GM19452 (cell line): ENCODE data around the gene R3HDM1.
"Not testable (repeated sequence)": the region's sequence is repeated elsewhere in the genome, so short reads cannot be mapped to it uniquely, and the experiment has no call there.

Experiments
- ATAC-seq: cut with Tn5 transposase; IDR thresholded peaks from one replicate; pipeline ENCODE4 v1.9.1; 2021; ENCODE audit not compliant: unreplicated experiment

The R3HDM1 gene

DNA sequence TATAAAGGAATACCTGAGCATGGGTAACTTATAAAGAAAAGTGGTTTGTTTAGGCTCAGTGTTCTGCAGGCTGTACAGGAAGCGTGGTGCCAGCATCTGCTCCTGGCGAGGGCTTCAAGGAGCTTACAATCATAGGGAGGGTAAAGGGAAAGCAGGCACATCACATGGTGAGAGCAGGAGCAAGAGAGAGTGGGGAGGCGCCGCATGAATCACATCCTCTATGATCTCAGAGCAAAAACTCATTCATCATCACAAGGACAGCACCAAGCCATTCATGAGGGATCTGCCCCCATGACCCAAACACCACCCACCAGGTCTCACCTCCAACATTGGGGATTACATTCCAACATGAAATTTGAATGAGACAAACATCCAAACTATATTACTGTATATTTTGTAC is 32.5 kb downstream of the R3HDM1 start:
- ATAC-seq, result no peak

DNA sequence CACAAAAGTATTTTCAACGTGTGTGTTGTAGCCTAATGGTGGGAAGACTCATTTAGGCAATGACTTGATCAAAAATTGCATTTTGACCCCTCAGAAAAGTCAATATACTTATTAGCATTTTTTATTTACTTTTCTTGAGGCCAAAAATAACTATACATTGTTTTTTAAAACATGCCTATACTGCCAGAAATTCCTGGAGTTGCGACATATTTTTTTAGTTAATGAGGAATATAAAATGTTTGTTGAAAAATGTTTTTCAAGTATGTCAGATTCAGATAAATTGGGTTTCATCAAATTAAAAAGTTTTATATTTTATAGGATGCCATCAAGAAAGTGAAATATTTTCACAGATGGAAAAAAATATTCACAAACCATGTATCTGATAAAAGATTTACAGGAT is 39.6 kb downstream of the R3HDM1 start:
- no peak for ATAC-seq

DNA sequence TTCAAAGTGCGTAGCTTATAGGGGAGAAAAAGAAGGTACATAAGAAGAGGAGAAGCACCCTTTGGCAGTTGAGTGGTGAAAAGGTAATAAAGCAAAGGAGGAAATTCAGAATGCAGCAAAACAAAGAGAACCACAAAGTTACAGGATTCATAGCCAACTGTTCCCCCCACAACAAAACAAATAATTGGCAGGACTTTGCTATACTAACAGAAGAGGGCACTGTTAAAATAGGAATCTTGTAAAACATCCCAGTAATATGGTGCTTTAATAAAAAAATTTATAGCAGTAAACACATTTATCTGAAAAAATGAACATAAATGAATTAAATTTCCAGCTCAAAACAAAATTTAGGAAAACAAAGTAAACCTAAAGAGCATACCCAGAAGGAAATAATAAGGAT is 42.3 kb downstream of the R3HDM1 start:
- ATAC-seq, result no peak

DNA sequence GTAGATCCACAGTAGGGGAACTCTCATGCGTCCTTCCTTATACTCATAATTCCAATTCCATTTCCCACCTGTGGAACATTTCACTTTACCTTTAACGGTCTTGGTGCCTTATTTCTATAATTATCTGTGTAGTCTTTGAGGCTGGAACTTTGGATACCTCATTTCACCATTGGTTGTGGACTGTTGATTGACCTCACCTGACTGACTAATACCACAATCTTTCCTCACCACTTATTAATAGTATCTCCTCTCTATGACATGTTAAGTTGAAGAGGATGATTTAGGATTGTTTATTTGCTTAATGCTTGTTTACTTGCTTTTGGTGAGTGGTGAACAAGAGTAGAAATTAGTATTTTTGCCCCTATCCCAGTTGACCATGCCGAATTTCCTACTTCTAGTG is 50.0 kb downstream of the R3HDM1 start:
- no peak for ATAC-seq

- no peak for ATAC-seq
Observed at GRCh38 chr2:135582383-135582782, 51.1 kb downstream of the R3HDM1 start.

GRCh38 chr2:135585586-135585985 is 54.3 kb downstream of the R3HDM1 start:
- ATAC-seq, result no peak

- ATAC-seq, result no peak
Observed at GRCh38 chr2:135586148-135586547, 54.9 kb downstream of the R3HDM1 start.

GRCh38 chr2:135587958-135588357 is 56.7 kb downstream of the R3HDM1 start:
- ATAC-seq, result no peak

DNA sequence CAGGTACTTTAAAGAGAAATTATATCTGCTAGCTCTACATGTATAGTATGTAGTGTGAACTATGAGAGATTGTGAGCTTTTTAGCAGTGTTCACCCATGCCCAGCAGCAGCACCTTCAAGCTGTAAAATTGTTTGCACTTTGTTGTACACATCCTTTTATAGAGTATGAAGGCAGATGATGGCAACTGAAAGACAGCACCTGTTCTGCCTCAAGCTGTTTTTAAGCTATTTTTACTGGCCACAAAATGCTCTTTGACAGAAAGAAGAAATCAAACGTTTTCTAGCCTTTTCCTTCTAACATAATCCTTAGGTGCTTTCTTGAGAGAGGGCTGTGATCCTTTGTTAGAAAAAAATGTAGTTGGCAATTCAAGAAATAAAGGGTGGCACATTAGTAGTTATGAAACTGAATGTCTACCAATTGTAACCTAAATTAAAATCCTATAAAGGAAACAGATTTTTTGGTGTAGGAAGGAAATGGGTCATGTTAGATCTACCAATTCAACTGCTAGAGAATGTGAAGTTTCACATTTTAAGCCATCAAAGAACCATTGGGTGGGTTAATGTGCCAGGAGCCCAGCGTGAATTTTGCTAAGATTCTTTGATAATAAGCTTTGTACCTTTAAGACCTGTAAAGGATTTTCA is 59.5 kb downstream of the R3HDM1 start:
- ATAC-seq, result no peak

- ATAC-seq, result no peak
Observed at GRCh38 chr2:135600915-135601314, 69.6 kb downstream of the R3HDM1 start.

DNA sequence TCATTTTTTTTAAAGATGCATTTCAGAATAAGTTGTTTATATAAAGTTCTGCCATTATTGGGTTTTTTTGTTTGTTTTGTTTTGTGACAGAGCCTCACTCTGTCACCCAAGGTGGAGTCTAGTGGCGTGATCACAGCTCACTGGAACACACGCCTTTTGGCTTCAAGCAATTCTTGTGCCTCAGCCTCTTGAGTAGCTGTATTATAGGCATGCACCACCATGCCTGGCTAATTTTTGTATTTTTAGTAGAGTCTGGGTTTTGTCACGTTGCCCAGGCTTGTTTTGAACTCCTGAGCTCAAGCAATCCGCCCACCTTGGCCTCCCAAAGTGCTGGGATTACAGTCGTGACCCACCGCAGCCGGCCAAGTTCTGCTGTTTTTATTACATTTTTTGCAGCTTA is 72.3 kb downstream of the R3HDM1 start:
- ATAC-seq, result no peak

DNA sequence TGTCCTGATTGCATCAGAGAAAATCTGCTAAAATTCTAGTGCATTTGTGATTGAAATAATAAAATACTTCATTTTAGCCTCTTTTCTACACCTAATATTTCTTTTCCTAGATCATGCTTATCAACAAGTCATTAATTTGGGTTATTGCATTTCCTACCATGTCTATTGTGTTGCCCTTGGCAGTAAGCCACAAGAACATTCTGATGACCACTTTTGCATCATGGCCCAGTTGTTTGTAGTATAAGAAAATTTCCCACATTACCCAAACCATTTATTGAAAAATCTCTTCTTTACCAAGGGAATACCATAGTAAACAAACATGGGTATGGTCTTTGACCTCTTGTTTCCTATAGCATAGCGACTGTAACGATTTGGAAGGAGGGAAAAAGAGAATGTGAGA is 76.3 kb downstream of the R3HDM1 start:
- no peak for ATAC-seq

GRCh38 chr2:135612319-135612718 is 81.0 kb downstream of the R3HDM1 start:
- ATAC-seq, result no peak

GRCh38 chr2:135615404-135615803 is 84.1 kb downstream of the R3HDM1 start:
- ATAC-seq, result no peak

GRCh38 chr2:135617501-135618015 is 86.3 kb downstream of the R3HDM1 start:
- no peak for ATAC-seq

DNA sequence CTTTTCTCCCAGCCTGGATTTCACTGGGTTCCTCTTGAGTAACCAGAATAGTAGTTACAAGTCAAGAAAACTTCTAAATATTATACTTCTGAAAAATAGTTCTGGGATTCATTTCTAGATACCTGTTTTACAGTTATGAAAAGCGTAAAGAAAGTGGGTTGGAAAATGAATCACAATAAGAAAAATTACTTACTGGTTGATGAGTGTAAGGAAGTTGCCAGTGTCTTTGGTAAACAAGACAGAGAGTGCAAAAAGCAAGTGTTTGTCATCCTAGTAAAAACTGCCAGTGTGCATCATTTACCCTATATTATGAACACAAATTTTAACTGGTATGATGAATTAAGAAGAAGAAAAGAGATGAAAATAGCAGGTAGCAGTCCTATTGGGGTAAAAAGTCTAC is 88.9 kb downstream of the R3HDM1 start:
- ATAC-seq, result no peak

GRCh38 chr2:135629520-135629919 is 98.2 kb downstream of the R3HDM1 start:
- ATAC-seq, result no peak

DNA sequence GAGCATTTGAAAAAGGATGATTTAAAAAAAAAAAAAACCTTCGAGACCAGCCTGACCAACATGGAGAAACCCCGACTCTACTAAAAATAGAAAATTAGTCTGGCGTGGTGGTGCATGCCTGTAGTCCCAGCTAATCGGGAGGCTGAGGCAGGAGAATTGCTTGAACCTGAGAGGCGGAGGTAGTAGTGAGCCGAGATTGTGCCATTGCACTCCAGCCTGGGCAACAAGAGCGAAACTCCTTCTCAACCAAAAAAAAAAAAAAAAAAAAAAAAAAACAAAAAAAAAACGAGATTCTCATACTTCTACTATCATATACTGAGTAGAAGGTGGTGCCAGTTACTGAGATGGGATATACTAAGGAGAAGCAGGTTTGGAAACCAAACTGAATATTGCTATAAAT is 98.8 kb downstream of the R3HDM1 start:
- not testable (repeated sequence) for ATAC-seq

- ATAC-seq, result no peak
Observed at GRCh38 chr2:135630488-135630887, 99.2 kb downstream of the R3HDM1 start.

GRCh38 chr2:135633582-135633981 is 102.3 kb downstream of the R3HDM1 start:
- ATAC-seq, result no peak

DNA sequence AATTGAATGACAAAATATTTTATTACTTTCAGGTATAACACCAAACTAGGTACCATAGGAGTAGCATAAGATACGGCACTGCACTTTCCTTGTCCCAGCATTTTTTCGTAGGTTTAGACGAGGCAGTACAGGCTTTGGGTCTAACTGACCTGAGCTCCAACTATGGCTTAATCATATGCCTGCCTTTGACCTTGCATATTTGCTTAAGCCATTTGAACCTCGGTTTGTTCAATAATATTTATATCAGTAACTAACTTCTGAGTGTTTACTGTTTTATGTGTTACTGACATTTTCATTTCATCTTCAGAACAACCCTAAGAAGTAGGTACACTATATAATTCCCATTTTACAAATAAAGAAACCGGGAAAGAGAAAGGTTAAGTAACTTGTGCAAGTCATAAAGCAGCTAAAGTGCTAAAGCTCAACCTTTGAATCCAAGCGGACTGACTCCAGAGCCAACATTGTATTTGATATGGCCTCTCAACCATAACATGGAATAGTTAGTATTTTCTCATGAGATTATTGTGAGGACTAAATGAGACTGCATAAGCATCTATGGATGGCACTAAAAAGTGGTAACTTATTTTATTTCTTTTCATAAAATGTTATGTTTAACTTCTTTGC is 104.0 kb downstream of the R3HDM1 start:
- no peak for ATAC-seq

GRCh38 chr2:135636982-135637381 is 105.7 kb downstream of the R3HDM1 start:
- no peak for ATAC-seq
